Measurements from ENCODE around the gene LDLRAD2. TPM values are rescaled to one million over a fixed set of nuclear protein-coding genes. Genes with fewer than 3 reads are reported as not detected.
A peak's percentile ranks its signal among the peaks of the same experiment; 100 is the strongest.

The LDLRAD2 gene
- total and polyA plus RNA-seq, 9 of the 15 experiments (the other 6 are each of a cell fraction or from before 2014, with no cell fraction given): 0.45 to 0.48 TPM; not detected in 7

- TF ChIP-seq KDM4B (IDR thresholded peaks at IDR 0.05; ENCODE audit: borderline replicate concordance in 2 of 2, low read depth in 1 of 2) (no peak; a peak in 1 of 4 replicates), CBX8 (IDR thresholded peaks at IDR 0.05; ENCODE audit: borderline replicate concordance, extremely low read depth, low read depth, low read length, poor library complexity, severe bottlenecking) (no peak), MAFG (tag; conservative IDR thresholded peaks at IDR 0.05) (no peak), CREB5 (CRISPR knock-in tag; IDR thresholded peaks at IDR 0.05) (peak; percentile 63; the same call in 1 of the 2 replicates), RAD21 (CRISPR knock-in tag; conservative IDR thresholded peaks at IDR 0.05 in 1 of 2, IDR thresholded peaks at IDR 0.05 in 1 of 2) (no peak), XRCC4 (IDR thresholded peaks at IDR 0.05; ENCODE audit: extremely low read depth, insufficient read depth, insufficient read length) (no peak), C11orf30 (IDR thresholded peaks at IDR 0.05; ENCODE audit: low read depth) (no peak; the same call in 1 of the 2 replicates), HMG20B (CRISPR knock-in tag; IDR thresholded peaks at IDR 0.05) (no peak; the same call in 1 of the 2 replicates), ZNF197 (CRISPR knock-in tag; IDR thresholded peaks at IDR 0.05; ENCODE audit: low read depth) (no peak), ZNF79 (CRISPR knock-in tag; IDR thresholded peaks at IDR 0.05; ENCODE audit: low read depth) (no peak), FOSL1 (tag; conservative IDR thresholded peaks at IDR 0.05) (no peak), ZNF224 (CRISPR knock-in tag; IDR thresholded peaks at IDR 0.05) (peak; percentile 69; the same call in 1 of the 2 replicates), CCNT2 (IDR thresholded peaks at IDR 0.05; ENCODE audit: borderline replicate concordance, extremely low read depth, insufficient read length, low read depth, low read length) (peak; percentile 90), TAF9B (IDR thresholded peaks at IDR 0.05; ENCODE audit: partially characterized antibody) (peak; percentile 95), ZNF12 (CRISPR knock-in tag; IDR thresholded peaks at IDR 0.05) (0 out of 2 replicates have a peak, but pooled peaks have one; percentile 5), SMC3 (conservative IDR thresholded peaks at IDR 0.05; ENCODE audit: insufficient read depth, low read depth, low read length) (no peak), IFI16 (CRISPR knock-in tag; IDR thresholded peaks at IDR 0.05) (no peak), ZNF644 (tag; IDR thresholded peaks at IDR 0.05; ENCODE audit: low read depth) (no peak), BRCA1 (IDR thresholded peaks at IDR 0.05) (no peak), BRCA1 (CRISPR knock-in tag; IDR thresholded peaks at IDR 0.05) (no peak), TFAM (CRISPR knock-in tag; conservative IDR thresholded peaks at IDR 0.05) (no peak), GATAD2B (IDR thresholded peaks at IDR 0.05; ENCODE audit: borderline replicate concordance) (peak; percentile 81), NR2F6 (CRISPR knock-in tag; IDR thresholded peaks at IDR 0.05) (no peak), GTF2B (IDR thresholded peaks at IDR 0.05; ENCODE audit: extremely low read depth, insufficient read length) (peak; percentile 25)
Measured at GRCh38 chr1:21782868-21783678, 29.0 kb upstream of the LDLRAD2 start, which contains the start of gene USP48 (continued).

Measured in K562 (cell line).